ENCODE data around the gene TSPAN6.

TSPAN6 gene

DNA sequence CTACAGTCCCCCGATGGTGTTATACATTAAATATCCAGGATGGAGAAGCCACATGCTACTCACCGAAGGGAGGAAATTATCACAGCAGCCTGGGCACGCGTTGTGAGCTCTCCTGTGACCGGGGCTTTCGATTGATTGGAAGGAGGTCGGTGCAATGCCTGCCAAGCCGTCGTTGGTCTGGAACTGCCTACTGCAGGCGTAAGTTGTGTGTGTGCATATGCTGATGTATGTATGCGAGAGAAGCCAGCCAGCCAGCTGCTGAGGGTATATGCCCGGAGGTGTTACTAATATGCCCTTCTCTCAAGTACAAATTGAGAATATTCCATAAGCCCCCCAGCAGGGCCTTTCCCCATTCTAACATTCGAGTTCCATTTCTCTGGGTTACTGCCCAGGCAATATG is 25.6 kb upstream of the TSPAN6 start:
- TF ChIP-seq CTCF (conservative IDR thresholded peaks at IDR 0.05; ENCODE audit: low read depth) = no peak
- no peak overlapping the region for H3K27ac ChIP-seq
- CTCF ChIA-PET = no interaction called here
- DNase-seq (ENCODE audit: low spot score) = no peak
- POLR2A ChIA-PET (ENCODE audit: low non-redundant PET) = no interaction called here

GRCh38 chrX:100659431-100660137 is 23.0 kb upstream of the TSPAN6 start:
- H3K27ac ChIP-seq = no peak overlapping the region
- DNase-seq (ENCODE audit: low spot score) = no peak
- ChIA-PET POLR2A (ENCODE audit: low non-redundant PET) (no interaction called here), CTCF (no interaction called here)
- TF ChIP-seq CTCF (conservative IDR thresholded peaks at IDR 0.05; ENCODE audit: low read depth) = no peak

GRCh38 chrX:100658941-100659381 is 22.4 kb upstream of the TSPAN6 start:
- ChIA-PET POLR2A (ENCODE audit: low non-redundant PET) (no interaction called here), CTCF (no interaction called here)
- TF ChIP-seq CTCF (conservative IDR thresholded peaks at IDR 0.05; ENCODE audit: low read depth) = no peak
- no peak overlapping the region for H3K27ac ChIP-seq
- no peak for DNase-seq (ENCODE audit: low spot score)

DNA sequence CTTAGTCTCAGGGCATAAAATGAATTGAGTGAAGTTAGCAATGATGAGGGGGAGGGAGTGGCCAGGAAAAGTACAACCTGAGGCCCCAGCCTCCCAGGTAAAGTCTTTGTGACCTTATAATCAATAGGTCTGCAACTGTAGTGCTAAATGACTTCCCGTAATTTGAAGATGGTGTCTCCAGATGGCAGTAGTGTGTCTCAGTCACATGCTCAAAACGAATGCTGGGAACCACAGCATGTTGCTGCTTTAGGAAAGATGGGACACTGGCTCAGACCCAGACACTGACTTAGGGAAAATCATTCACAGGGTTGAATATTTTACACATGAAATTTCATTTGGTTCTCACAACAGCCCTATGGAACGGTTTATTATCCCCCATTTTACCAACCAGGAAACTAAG is 17.7 kb upstream of the TSPAN6 start:
- H3K27ac ChIP-seq = no peak overlapping the region
- ChIA-PET CTCF (interaction anchor here (0.6 to 2.2 kb wide), 4 partner anchors 26 to 334 kb away, joined by 3 to 8 read pairs (median 4); no protein-coding TSS in a partner anchor), POLR2A (ENCODE audit: low non-redundant PET) (no interaction called here)
- no peak for TF ChIP-seq CTCF (conservative IDR thresholded peaks at IDR 0.05; ENCODE audit: low read depth)
- DNase-seq (ENCODE audit: low spot score) = no peak

DNA sequence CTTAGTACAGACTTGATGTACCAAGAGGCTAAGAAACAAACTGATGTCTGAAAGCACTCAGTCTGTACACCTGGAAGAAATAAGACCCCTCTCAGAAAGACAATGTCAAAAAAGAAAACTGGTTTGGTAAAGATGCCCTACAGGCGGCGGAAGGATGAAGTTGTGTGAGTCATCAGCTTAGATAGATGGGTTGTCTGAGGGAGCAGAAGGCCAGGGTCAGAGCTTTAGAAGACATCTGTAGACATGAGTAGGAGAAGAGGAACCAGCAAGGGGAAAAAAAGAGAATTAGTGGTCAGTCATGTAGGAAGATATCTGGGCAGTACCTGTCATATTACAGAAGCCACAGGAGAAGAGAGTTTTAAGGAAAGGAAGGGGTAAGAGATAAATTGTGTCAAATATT is 15.7 kb upstream of the TSPAN6 start:
- no peak overlapping the region for H3K27ac ChIP-seq
- ChIA-PET POLR2A (ENCODE audit: low non-redundant PET) (no interaction called here), CTCF (interaction anchor here (1.3 kb wide), 1 partner anchor 116 kb away, joined by 3 read pairs; no protein-coding TSS in a partner anchor)
- TF ChIP-seq CTCF (conservative IDR thresholded peaks at IDR 0.05; ENCODE audit: low read depth) = no peak
- no peak for DNase-seq (ENCODE audit: low spot score)

GRCh38 chrX:100650841-100651240 is 14.2 kb upstream of the TSPAN6 start:
- no peak for DNase-seq (ENCODE audit: low spot score)
- no peak overlapping the region for H3K27ac ChIP-seq
- no peak for TF ChIP-seq CTCF (conservative IDR thresholded peaks at IDR 0.05; ENCODE audit: low read depth)
- ChIA-PET CTCF (interaction anchor here (1.3 kb wide), 1 partner anchor 118 kb away, joined by 3 read pairs; no protein-coding TSS in a partner anchor), POLR2A (ENCODE audit: low non-redundant PET) (no interaction called here)

Data from RWPE1 (cell line).